ENCODE data around the gene BIRC5.

The BIRC5 gene

GRCh38 chr17:78185981-78186691 is 27.9 kb upstream of the BIRC5 start:
- Histone ChIP-seq H3K27me3 (replicated peaks; ENCODE audit: control insufficient read depth, insufficient read depth, low read length) (no peaks in the 10 kb centered on the region), H3K36me3 (ENCODE audit: control insufficient read depth, insufficient read depth, low read length, severe bottlenecking) (peaks cover 4% of the 10 kb centered on the region), H3K4me1 (ENCODE audit: control insufficient read depth, insufficient read depth, low read length) (peaks cover 4% of the 10 kb centered on the region), H3K4me3 (ENCODE audit: low read length) (peak overlapping the region; percentile 86), H3K9ac (ENCODE audit: low read length) (no peak overlapping the region), H3K9me3 (ENCODE audit: control insufficient read depth, low read length) (no peaks in the 10 kb centered on the region)
- no peak for DNase-seq (ENCODE audit: low read depth)

- DNase-seq (ENCODE audit: low read depth), result peak; percentile 99
- Histone ChIP-seq H3K4me3 (ENCODE audit: low read length) (peak within 1 kb of the TSS; percentile 89), H3K9me3 (ENCODE audit: control insufficient read depth, low read length) (no peaks in the 10 kb centered on the region), H3K9ac (ENCODE audit: low read length) (peak within 1 kb of the TSS; percentile 71), H3K36me3 (ENCODE audit: control insufficient read depth, insufficient read depth, low read length, severe bottlenecking) (peaks cover 5% of the 10 kb centered on the region), H3K27me3 (replicated peaks; ENCODE audit: control insufficient read depth, insufficient read depth, low read length) (no peaks in the 10 kb centered on the region), H3K4me1 (ENCODE audit: control insufficient read depth, insufficient read depth, low read length) (peaks cover 4% of the 10 kb centered on the region)
Observed at GRCh38 chr17:78186692-78187595, 27.1 kb upstream of the BIRC5 start, which contains the start of the genes AFMID and TK1. AFMID (plus strand) TSS chr17:78187362; CDS start chr17:78187371, 9 bp downstream. TK1 (minus strand) TSS chr17:78187052; CDS start chr17:78186994, 58 bp downstream.

- DNase-seq (ENCODE audit: low read depth), result no peak
- Histone ChIP-seq H3K4me3 (ENCODE audit: low read length) (no peak overlapping the region), H3K9me3 (ENCODE audit: control insufficient read depth, low read length) (no peaks in the 10 kb centered on the region), H3K9ac (ENCODE audit: low read length) (no peak overlapping the region), H3K4me1 (ENCODE audit: control insufficient read depth, insufficient read depth, low read length) (peaks cover 3% of the 10 kb centered on the region), H3K27me3 (replicated peaks; ENCODE audit: control insufficient read depth, insufficient read depth, low read length) (no peaks in the 10 kb centered on the region), H3K36me3 (ENCODE audit: control insufficient read depth, insufficient read depth, low read length, severe bottlenecking) (peaks cover 2% of the 10 kb centered on the region)
Observed at GRCh38 chr17:78196716-78197115, 17.3 kb upstream of the BIRC5 start.

GRCh38 chr17:78197147-78197832 is 16.8 kb upstream of the BIRC5 start:
- no peak overlapping the region for H3K4me3 ChIP-seq (ENCODE audit: low read length)
- no peak for DNase-seq (ENCODE audit: low read depth)
- H3K27me3 ChIP-seq (replicated peaks; ENCODE audit: control insufficient read depth, insufficient read depth, low read length), result no peaks in the 10 kb centered on the region
- H3K9me3 ChIP-seq (ENCODE audit: control insufficient read depth, low read length), result no peaks in the 10 kb centered on the region
- peaks cover 2% of the 10 kb centered on the region for H3K36me3 ChIP-seq (ENCODE audit: control insufficient read depth, insufficient read depth, low read length, severe bottlenecking)
- H3K4me1 ChIP-seq (ENCODE audit: control insufficient read depth, insufficient read depth, low read length), result peaks cover 3% of the 10 kb centered on the region
- no peak overlapping the region for H3K9ac ChIP-seq (ENCODE audit: low read length)

- Histone ChIP-seq H3K36me3 (ENCODE audit: control insufficient read depth, insufficient read depth, low read length, severe bottlenecking) (peaks cover 3% of the 10 kb centered on the region), H3K4me1 (ENCODE audit: control insufficient read depth, insufficient read depth, low read length) (peaks cover 3% of the 10 kb centered on the region), H3K9me3 (ENCODE audit: control insufficient read depth, low read length) (no peaks in the 10 kb centered on the region), H3K9ac (ENCODE audit: low read length) (no peak overlapping the region), H3K4me3 (ENCODE audit: low read length) (no peak overlapping the region), H3K27me3 (replicated peaks; ENCODE audit: control insufficient read depth, insufficient read depth, low read length) (no peaks in the 10 kb centered on the region)
- DNase-seq (ENCODE audit: low read depth), result no peak
Observed at GRCh38 chr17:78200451-78200850, 13.6 kb upstream of the BIRC5 start.

- Histone ChIP-seq H3K36me3 (ENCODE audit: control insufficient read depth, insufficient read depth, low read length, severe bottlenecking) (peaks cover 3% of the 10 kb centered on the region), H3K27me3 (replicated peaks; ENCODE audit: control insufficient read depth, insufficient read depth, low read length) (no peaks in the 10 kb centered on the region), H3K9ac (ENCODE audit: low read length) (no peak overlapping the region), H3K9me3 (ENCODE audit: control insufficient read depth, low read length) (no peaks in the 10 kb centered on the region), H3K4me1 (ENCODE audit: control insufficient read depth, insufficient read depth, low read length) (peaks cover 3% of the 10 kb centered on the region), H3K4me3 (ENCODE audit: low read length) (no peak overlapping the region)
- no peak for DNase-seq (ENCODE audit: low read depth)
Observed at GRCh38 chr17:78202666-78203065, 11.4 kb upstream of the BIRC5 start.

- Histone ChIP-seq H3K4me3 (ENCODE audit: low read length) (no peak overlapping the region), H3K9me3 (ENCODE audit: control insufficient read depth, low read length) (no peaks in the 10 kb centered on the region), H3K27me3 (replicated peaks; ENCODE audit: control insufficient read depth, insufficient read depth, low read length) (no peaks in the 10 kb centered on the region), H3K9ac (ENCODE audit: low read length) (no peak overlapping the region), H3K4me1 (ENCODE audit: control insufficient read depth, insufficient read depth, low read length) (no peaks in the 10 kb centered on the region), H3K36me3 (ENCODE audit: control insufficient read depth, insufficient read depth, low read length, severe bottlenecking) (peaks cover 3% of the 10 kb centered on the region)
- DNase-seq (ENCODE audit: low read depth), result no peak
Observed at GRCh38 chr17:78204387-78205123, 9.5 kb upstream of the BIRC5 start.

GRCh38 chr17:78205124-78205775 is 8.8 kb upstream of the BIRC5 start:
- Histone ChIP-seq H3K27me3 (replicated peaks; ENCODE audit: control insufficient read depth, insufficient read depth, low read length) (no peaks in the 10 kb centered on the region), H3K36me3 (ENCODE audit: control insufficient read depth, insufficient read depth, low read length, severe bottlenecking) (peaks cover 3% of the 10 kb centered on the region), H3K9me3 (ENCODE audit: control insufficient read depth, low read length) (no peaks in the 10 kb centered on the region), H3K9ac (ENCODE audit: low read length) (no peak overlapping the region), H3K4me3 (ENCODE audit: low read length) (no peak overlapping the region), H3K4me1 (ENCODE audit: control insufficient read depth, insufficient read depth, low read length) (no peaks in the 10 kb centered on the region)
- no peak for DNase-seq (ENCODE audit: low read depth)

GRCh38 chr17:78206298-78206697 is 7.8 kb upstream of the BIRC5 start:
- Histone ChIP-seq H3K4me3 (ENCODE audit: low read length) (no peak overlapping the region), H3K9ac (ENCODE audit: low read length) (no peak overlapping the region), H3K36me3 (ENCODE audit: control insufficient read depth, insufficient read depth, low read length, severe bottlenecking) (peaks cover 3% of the 10 kb centered on the region), H3K9me3 (ENCODE audit: control insufficient read depth, low read length) (no peaks in the 10 kb centered on the region), H3K4me1 (ENCODE audit: control insufficient read depth, insufficient read depth, low read length) (no peaks in the 10 kb centered on the region), H3K27me3 (replicated peaks; ENCODE audit: control insufficient read depth, insufficient read depth, low read length) (no peaks in the 10 kb centered on the region)
- DNase-seq (ENCODE audit: low read depth), result no peak

- peaks cover 3% of the 10 kb centered on the region for H3K36me3 ChIP-seq (ENCODE audit: control insufficient read depth, insufficient read depth, low read length, severe bottlenecking)
- H3K27me3 ChIP-seq (replicated peaks; ENCODE audit: control insufficient read depth, insufficient read depth, low read length), result no peaks in the 10 kb centered on the region
- no peaks in the 10 kb centered on the region for H3K9me3 ChIP-seq (ENCODE audit: control insufficient read depth, low read length)
- H3K9ac ChIP-seq (ENCODE audit: low read length), result no peak overlapping the region
- no peaks in the 10 kb centered on the region for H3K4me1 ChIP-seq (ENCODE audit: control insufficient read depth, insufficient read depth, low read length)
- H3K4me3 ChIP-seq (ENCODE audit: low read length), result no peak overlapping the region
- DNase-seq (ENCODE audit: low read depth), result no peak
Observed at GRCh38 chr17:78208486-78208885, 5.6 kb upstream of the BIRC5 start.

All from adipocyte (in vitro differentiated cells).